ENCODE measurements around the gene PCDHGA1. TPM values are rescaled to one million over a fixed set of nuclear protein-coding genes. Genes with fewer than 3 reads are reported as not detected.
"Not testable (repeated sequence)": the region's sequence is repeated elsewhere in the genome, so short reads cannot be mapped to it uniquely, and the experiment has no call there.

The PCDHGA1 gene
- total and polyA plus RNA-seq, 12 donors = 0.09 to 0.96 (median 0.30) TPM

GRCh38 chr5:141313711-141314110, 16.6 kb upstream of the PCDHGA1 start:
- no peak for TF ChIP-seq POLR2A (IDR thresholded peaks at IDR 0.05)
- TF ChIP-seq CTCF (IDR thresholded peaks at IDR 0.05) = no peak

GRCh38 chr5:141316963-141317362, 13.4 kb upstream of the PCDHGA1 start:
- H3K9me3 ChIP-seq (replicated peaks in 1 of 3) = peaks cover 11 to 86% (median 38%) of the 10 kb centered on the region in 3 donors
- intact Hi-C loops (cut with DNase I) = loop anchor here in 1 of 2 donors (10.0 kb wide), 1 partner anchor 98 kb away; the partner anchor contains the start of genes PCDHGA10 and PCDHGB7
- WGBS, 4 donors = 78 to 86% (median 82%) methylated on average over 4 of the region's 4 CpGs

More at GRCh38 chr5:141313711-141314110, 16.6 kb upstream of the PCDHGA1 start:
- Histone ChIP-seq H3K9me3 (replicated peaks in 1 of 3) (peaks cover 3 to 93% (median 30%) of the 10 kb centered on the region in 3 donors), H3K27me3 (no peaks in the 10 kb centered on the region), H3K36me3 (replicated peaks in 1 of 2) (no peaks in the 10 kb centered on the region), H3K4me3 (no peak overlapping the region), H3K4me1 (replicated peaks in 1 of 2) (no peaks in the 10 kb centered on the region), H3K27ac (no peak overlapping the region)
- no peak for DNase-seq
- intact Hi-C loops (cut with DNase I) = loop anchor here in 1 of 2 donors (5.0 to 10.0 kb wide), 2 partner anchors 51 to 101 kb away; partner anchors contain the start of genes PCDHGA10 and PCDHGB7

GRCh38 chr5:141319202-141319601, 11.1 kb upstream of the PCDHGA1 start:
- no peaks in the 10 kb centered on the region for H3K27me3 ChIP-seq
- no peaks in the 10 kb centered on the region for H3K36me3 ChIP-seq (replicated peaks in 1 of 2)
- intact Hi-C loops (cut with DNase I) = loop anchor here in 1 of 2 donors (10.0 kb wide), 1 partner anchor 96 kb away; the partner anchor contains the start of genes PCDHGA10 and PCDHGB7
- H3K4me1 ChIP-seq (replicated peaks in 1 of 2) = peaks cover 0 to 9% of the 10 kb centered on the region in 2 donors
- no peak overlapping the region for H3K27ac ChIP-seq
- DNase-seq = no peak
- peaks cover 11 to 65% (median 29%) of the 10 kb centered on the region in 3 donors for H3K9me3 ChIP-seq (replicated peaks in 1 of 3)
- H3K4me3 ChIP-seq = peak overlapping the region in 1 of 4 donors; percentile 72
- 94 to 97% (median 96%) methylated on average over 6 of the region's 6 CpGs for WGBS, 4 donors
- TF ChIP-seq POLR2A (IDR thresholded peaks at IDR 0.05) = no peak
- no peak for TF ChIP-seq CTCF (IDR thresholded peaks at IDR 0.05)

More at GRCh38 chr5:141316963-141317362, 13.4 kb upstream of the PCDHGA1 start:
- not testable (repeated sequence) for H3K27me3 ChIP-seq; H3K36me3 ChIP-seq (replicated peaks in 1 of 2); DNase-seq; H3K4me1 ChIP-seq (replicated peaks in 1 of 2); H3K27ac ChIP-seq
- H3K4me3 ChIP-seq = peak overlapping the region in 1 of 4 donors; percentile 12

- H3K27ac ChIP-seq = no peak overlapping the region
- DNase-seq = no peak
- TF ChIP-seq POLR2A (IDR thresholded peaks at IDR 0.05) (no peak), CTCF (IDR thresholded peaks at IDR 0.05) (no peak)
- peaks cover 11 to 60% (median 25%) of the 10 kb centered on the region in 3 donors for H3K9me3 ChIP-seq (replicated peaks in 1 of 3)
- intact Hi-C loops (cut with DNase I) = loop anchor here in 1 of 2 donors (10.0 kb wide), 1 partner anchor 95 kb away; the partner anchor contains the start of genes PCDHGA10 and PCDHGB7
- no peaks in the 10 kb centered on the region for H3K36me3 ChIP-seq (replicated peaks in 1 of 2)
- 66 to 76% (median 72%) methylated on average over 5 of the region's 5 CpGs for WGBS, 4 donors
- H3K4me1 ChIP-seq (replicated peaks in 1 of 2) = peaks cover 0 to 9% of the 10 kb centered on the region in 2 donors
- H3K4me3 ChIP-seq = peak overlapping the region in 1 of 4 donors; percentile 72
- H3K27me3 ChIP-seq = no peaks in the 10 kb centered on the region
Observed at GRCh38 chr5:141319699-141320098, 10.6 kb upstream of the PCDHGA1 start.
